Endothelial cell of umbilical vein (primary cell): ENCODE results near the gene TMEM145.

Experiments used
- CTCF ChIP-seq, 2 donors: IDR thresholded peaks; 1 replicate in 1 of 2; 2 replicates in 1 of 2; pipeline ENCODE4 v1.5.1; 2011; ENCODE audit warnings: low read length in 2 of 2, mild to moderate bottlenecking in 2 of 2, moderate library complexity in 2 of 2, control low read depth in 1 of 2, inconsistent platforms in 1 of 2, low read depth in 1 of 2; ENCODE audit not compliant: insufficient read depth in 1 of 2; ENCODE audit errors: extremely low read depth in 1 of 2
- EZH2 ChIP-seq: IDR thresholded peaks from 2 replicates; pipeline ENCODE4 v1.6.1; 2012; ENCODE audit warnings: borderline replicate concordance, low read depth, mild to moderate bottlenecking, moderate library complexity, low read length, inconsistent platforms; ENCODE audit not compliant: severe bottlenecking
- POLR2A ChIP-seq: IDR thresholded peaks from 2 replicates; pipeline ENCODE4 v1.6.1; 2012; ENCODE audit warnings: low read depth, mild to moderate bottlenecking, control low read depth, low read length
- POLR2AphosphoS5 ChIP-seq: IDR thresholded peaks from 2 replicates; pipeline ENCODE4 v1.6.1; 2012; ENCODE audit warnings: low read depth, mild to moderate bottlenecking, control low read depth, low read length, moderate library complexity; ENCODE audit not compliant: insufficient read depth

- TF ChIP-seq CTCF (IDR thresholded peaks at IDR 0.05; ENCODE audit: extremely low read depth in 1 of 2, insufficient read depth in 1 of 2, low read depth in 1 of 2, low read length in 2 of 2) (no peak), POLR2A (no peak), EZH2 (no peak), POLR2AphosphoS5 (no peak)
Observed at GRCh38 chr19:42303101-42303464, 10.0 kb upstream of the TMEM145 start.
